Kidney epithelial cell (primary cell): ENCODE measurements around the gene RPH3AL. TPM values are rescaled to one million over a fixed set of nuclear protein-coding genes. Genes with fewer than 3 reads are reported as not detected.

Experiments used
- DNase-seq: peaks from one replicate; pipeline ENCODE4 v3.0.0-alpha.2; 2010; ENCODE audit warnings: low read depth
- H3K27me3 ChIP-seq: 2 replicates; pipeline ENCODE4 v1.6.0; 2011; ENCODE audit warnings: low read length; ENCODE audit not compliant: control insufficient read depth, insufficient read depth
- H3K36me3 ChIP-seq: 2 replicates; pipeline ENCODE4 v1.5.1; 2011; ENCODE audit warnings: low read length; ENCODE audit not compliant: control insufficient read depth, insufficient read depth
- H3K4me3 ChIP-seq: 2 replicates; pipeline ENCODE4 v1.5.1; 2011; ENCODE audit warnings: low read depth, mild to moderate bottlenecking, control low read depth, low read length
- CTCF ChIP-seq: IDR thresholded peaks from 2 replicates; pipeline ENCODE4 v1.5.1; 2011; ENCODE audit warnings: mild to moderate bottlenecking, moderate library complexity, low read length, control low read depth, inconsistent platforms; ENCODE audit not compliant: insufficient read depth, poor library complexity, severe bottlenecking
- total RNA-seq: library from RNA; depleted of rRNA; stranded (reverse); fragments of >200 nt; gene quantifications from 2 replicates; pipeline ENCODE4 v1.2.3, GENCODE V29; 2015

Gene RPH3AL
- total RNA-seq, 1 donor from 2014 or later, result 15.1 TPM

GRCh38 chr17:282912-283882, 69.4 kb downstream of the RPH3AL start:
- no peaks in the 10 kb centered on the region for H3K36me3 ChIP-seq
- no peak for DNase-seq
- TF ChIP-seq CTCF, result no peak
- no peaks in the 10 kb centered on the region for H3K27me3 ChIP-seq
- H3K4me3 ChIP-seq, result no peak overlapping the region

GRCh38 chr17:282000-282911, 70.4 kb downstream of the RPH3AL start:
- no peaks in the 10 kb centered on the region for H3K36me3 ChIP-seq
- H3K4me3 ChIP-seq, result no peak overlapping the region
- H3K27me3 ChIP-seq, result no peaks in the 10 kb centered on the region
- DNase-seq, result no peak
- TF ChIP-seq CTCF, result no peak

- H3K27me3 ChIP-seq, result no peaks in the 10 kb centered on the region
- H3K36me3 ChIP-seq, result no peaks in the 10 kb centered on the region
- no peak for TF ChIP-seq CTCF
- no peak overlapping the region for H3K4me3 ChIP-seq
- DNase-seq, result no peak
Observed at GRCh38 chr17:281365-281999, 71.1 kb downstream of the RPH3AL start.

- no peak for TF ChIP-seq CTCF
- H3K4me3 ChIP-seq, result no peak overlapping the region
- DNase-seq, result no peak
- H3K27me3 ChIP-seq, result no peaks in the 10 kb centered on the region
- no peaks in the 10 kb centered on the region for H3K36me3 ChIP-seq
Observed at GRCh38 chr17:280901-281300, 71.7 kb downstream of the RPH3AL start.

GRCh38 chr17:280216-280615, 72.4 kb downstream of the RPH3AL start:
- no peak for DNase-seq
- Histone ChIP-seq H3K4me3 (no peak overlapping the region), H3K27me3 (no peaks in the 10 kb centered on the region), H3K36me3 (no peaks in the 10 kb centered on the region)
- TF ChIP-seq CTCF, result no peak
